HPDE6-E6E7 (cell line): Measurements from ENCODE around the gene SLC25A45.

Experiments
- DNase-seq: peaks from one replicate; pipeline ENCODE4 v3.0.0; 2011; ENCODE audit warnings: missing footprints; ENCODE audit errors: extremely low spot score

Gene SLC25A45

GRCh38 chr11:65403607-65404121 lies 21.2 kb upstream of the SLC25A45 start:
- no peak for DNase-seq

GRCh38 chr11:65402790-65403189 lies 20.3 kb upstream of the SLC25A45 start:
- no peak for DNase-seq

- no peak for DNase-seq
These were observed 19.4 kb upstream of the SLC25A45 start for GRCh38 chr11:65401803-65402248.

GRCh38 chr11:65401073-65401802 lies 18.8 kb upstream of the SLC25A45 start:
- no peak for DNase-seq

GRCh38 chr11:65400307-65401072 lies 18.0 kb upstream of the SLC25A45 start:
- no peak for DNase-seq

GRCh38 chr11:65399845-65400244 lies 17.4 kb upstream of the SLC25A45 start:
- DNase-seq, result no peak

- no peak for DNase-seq
These were observed 16.8 kb upstream of the SLC25A45 start for GRCh38 chr11:65399249-65399648.

GRCh38 chr11:65398362-65398910 lies 16.0 kb upstream of the SLC25A45 start:
- DNase-seq, result no peak

GRCh38 chr11:65396769-65397745 lies 14.6 kb upstream of the SLC25A45 start:
- DNase-seq, result no peak

- DNase-seq, result no peak
These were observed 13.6 kb upstream of the SLC25A45 start for GRCh38 chr11:65395961-65396530.

GRCh38 chr11:65394125-65394536 lies 11.7 kb upstream of the SLC25A45 start:
- DNase-seq, result no peak

- no peak for DNase-seq
These were observed 11.2 kb upstream of the SLC25A45 start for GRCh38 chr11:65393513-65394079.

GRCh38 chr11:65392899-65393298 lies 10.5 kb upstream of the SLC25A45 start:
- no peak for DNase-seq

- DNase-seq, result no peak
These were observed 9.9 kb upstream of the SLC25A45 start for GRCh38 chr11:65392186-65392829.

GRCh38 chr11:65390996-65391395 lies 8.6 kb upstream of the SLC25A45 start:
- DNase-seq, result no peak

- no peak for DNase-seq
These were observed 7.9 kb upstream of the SLC25A45 start for GRCh38 chr11:65390099-65390941.

GRCh38 chr11:65389294-65389980 lies 7.0 kb upstream of the SLC25A45 start:
- no peak for DNase-seq

GRCh38 chr11:65388731-65389130 lies 6.3 kb upstream of the SLC25A45 start:
- DNase-seq, result no peak
